H1 (cell line): ENCODE measurements around the gene CMIP. TPM values are rescaled to one million over a fixed set of nuclear protein-coding genes. Genes with fewer than 3 reads are reported as not detected.
A peak's percentile ranks its signal among the peaks of the same experiment; 100 is the strongest.

ENCODE experiments used
- CTCF ChIA-PET: fragments of 300-600 bp; sonication (Branson Sonifier 250); formaldehyde crosslinking; loops from one replicate; lab custom pipeline; 2021; ENCODE audit not compliant: partially characterized antibody; lab: Charles Lee
- POLR2A ChIA-PET: fragments of 300-600 bp; sonication (Branson Sonifier 250); formaldehyde crosslinking; loops from one replicate; lab custom pipeline; 2021; ENCODE audit warnings: inconsistent platforms; ENCODE audit not compliant: partially characterized antibody; lab: Charles Lee
- DNase-seq, 2 experiments: peaks; one replicate each; pipeline versions ENCODE4 v3.0.0 to v3.0.0-alpha.2; 2010 to 2022; ENCODE audit warnings: low spot score in 2 of 2, low read depth in 1 of 2, mixed read lengths in 1 of 2
- FAIRE-seq: peaks from 2 replicates; lab custom pipeline; 2011; peaks lifted over from hg19 to GRCh38; lab: Jason Lieb, UNC
- H2AFZ ChIP-seq: 2 replicates; pipeline ENCODE4 v1.8.1; 2012; ENCODE audit warnings: low read length, inconsistent platforms
- H2AK5ac ChIP-seq: 2 replicates; pipeline ENCODE4 v1.6.1; 2013; ENCODE audit warnings: low read depth, low read length
- H2BK120ac ChIP-seq: replicated peaks from 2 replicates; pipeline ENCODE3; 2013; ENCODE audit warnings: low read depth, low read length, inconsistent platforms
- H2BK12ac ChIP-seq: 2 replicates; pipeline ENCODE4 v1.6.1; 2013; ENCODE audit warnings: low read depth, low read length
- H2BK15ac ChIP-seq: 2 replicates; pipeline ENCODE4 v1.6.1; 2013; ENCODE audit warnings: low read length
- H2BK20ac ChIP-seq: 2 replicates; pipeline ENCODE4 v1.6.1; 2013; ENCODE audit warnings: low read length
- H2BK5ac ChIP-seq: 2 replicates; pipeline ENCODE4 v1.6.1; 2013; ENCODE audit warnings: low read depth, low read length
- H3K14ac ChIP-seq: 2 replicates; pipeline ENCODE4 v1.6.1; 2013; ENCODE audit warnings: inconsistent platforms; ENCODE audit not compliant: insufficient read length
- H3K18ac ChIP-seq: 2 replicates; pipeline ENCODE4 v1.6.1; 2013; ENCODE audit warnings: low read length; ENCODE audit errors: extremely low read depth
- H3K23ac ChIP-seq: 2 replicates; pipeline ENCODE4 v1.6.1; 2013; ENCODE audit warnings: inconsistent platforms; ENCODE audit not compliant: insufficient read length
- H3K23me2 ChIP-seq: 2 replicates; pipeline ENCODE4 v1.6.1; 2013; ENCODE audit warnings: low read depth, low read length
- H3K27ac ChIP-seq: 2 replicates; pipeline ENCODE4 v1.6.1; 2011; ENCODE audit warnings: low read depth, low read length, inconsistent platforms
- H3K27me3 ChIP-seq, 4 experiments: replicated peaks in 1 of 4; 1 replicate in 1 of 4; 2 replicates in 3 of 4; pipeline versions ENCODE4 v1.6.1 to v1.8.1; 2011 to 2013; ENCODE audit warnings: low read length in 3 of 4, mild to moderate bottlenecking in 3 of 4, inconsistent platforms in 2 of 4, mixed read lengths in 2 of 4, moderate library complexity in 1 of 4; ENCODE audit not compliant: control insufficient read depth in 3 of 4, insufficient read depth in 3 of 4; ENCODE audit errors: extremely low read depth in 1 of 4
- H3K36me3 ChIP-seq, 4 experiments: 2 replicates each; pipeline versions ENCODE4 v1.6.1 to v1.8.1; 2011 to 2013; ENCODE audit warnings: mild to moderate bottlenecking in 4 of 4, low read length in 3 of 4, moderate library complexity in 2 of 4, control low read depth in 1 of 4, inconsistent platforms in 1 of 4; ENCODE audit not compliant: insufficient read depth in 4 of 4, control insufficient read depth in 2 of 4
- H3K4ac ChIP-seq: replicated peaks from 2 replicates; pipeline ENCODE3; 2013; ENCODE audit warnings: low read length, low read depth, mixed read lengths, inconsistent platforms; ENCODE audit not compliant: insufficient read length
- H3K4me1 ChIP-seq, 4 experiments: replicated peaks in 1 of 4; 1 replicate in 1 of 4; 2 replicates in 3 of 4; pipeline versions ENCODE4 v1.6.1 to v1.8.1; 2011 to 2013; ENCODE audit warnings: low read length in 3 of 4, inconsistent platforms in 2 of 4, mixed read lengths in 1 of 4; ENCODE audit not compliant: insufficient read depth in 4 of 4, control insufficient read depth in 3 of 4
- H3K4me2 ChIP-seq, 2 experiments: 2 replicates each; pipeline versions ENCODE4 v1.6.1 to v1.8.1; 2011 to 2013; ENCODE audit warnings: low read depth in 2 of 2, low read length in 2 of 2, control low read depth in 1 of 2, inconsistent platforms in 1 of 2, mild to moderate bottlenecking in 1 of 2; ENCODE audit not compliant: insufficient read depth in 1 of 2
- H3K4me3 ChIP-seq, 4 experiments: fragments of 200-600, 300-600 bp in 1 of 4; sonication (generic), shearing (Covaris generic), sonication (Bioruptor Twin) in 1 of 4; 2 replicates each; pipeline versions ENCODE4 v1.5.1 to v1.8.1; 2011 to 2016; ENCODE audit warnings: low read length in 4 of 4, low read depth in 3 of 4, control low read depth in 2 of 4, inconsistent platforms in 2 of 4, mild to moderate bottlenecking in 2 of 4, mixed read lengths in 1 of 4, moderate library complexity in 1 of 4; ENCODE audit not compliant: insufficient read depth in 2 of 4; ENCODE audit errors: extremely low read depth in 1 of 4
- H3K56ac ChIP-seq: replicated peaks from 2 replicates; pipeline ENCODE3; 2013; ENCODE audit warnings: low read depth, mild to moderate bottlenecking, mixed read lengths, low read length, inconsistent platforms; ENCODE audit not compliant: insufficient read length
- H3K79me1 ChIP-seq: 2 replicates; pipeline ENCODE4 v1.6.1; 2013; ENCODE audit warnings: low read depth, low read length, control low read depth
- H3K79me2 ChIP-seq, 2 experiments: 2 replicates each; pipeline versions ENCODE4 v1.6.1 to v1.8.1; 2012 to 2013; ENCODE audit warnings: low read length in 2 of 2, mild to moderate bottlenecking in 2 of 2, inconsistent platforms in 1 of 2; ENCODE audit not compliant: insufficient read depth in 2 of 2, control insufficient read depth in 1 of 2
- H3K9ac ChIP-seq, 4 experiments: replicated peaks in 1 of 4; 1 replicate in 1 of 4; 2 replicates in 3 of 4; pipeline versions ENCODE4 v1.6.1 to v1.8.1; 2011 to 2013; ENCODE audit warnings: low read depth in 3 of 4, low read length in 3 of 4, control low read depth in 2 of 4, mild to moderate bottlenecking in 2 of 4, moderate library complexity in 2 of 4, inconsistent platforms in 1 of 4; ENCODE audit errors: extremely low read depth in 1 of 4
- H3K9me3 ChIP-seq, 2 experiments: 2 replicates each; pipeline versions ENCODE4 v1.6.1 to v1.8.1; 2012 to 2013; ENCODE audit warnings: mild to moderate bottlenecking in 2 of 2, moderate library complexity in 2 of 2, control low read depth in 1 of 2, inconsistent platforms in 1 of 2, low read depth in 1 of 2, low read length in 1 of 2, mixed read lengths in 1 of 2; ENCODE audit not compliant: insufficient read depth in 2 of 2
- H4K20me1 ChIP-seq, 2 experiments: replicated peaks in 1 of 2; 2 replicates each; pipeline versions ENCODE3 to v1.8.1; 2011 to 2013; ENCODE audit warnings: inconsistent platforms in 2 of 2, low read length in 2 of 2, mild to moderate bottlenecking in 1 of 2; ENCODE audit not compliant: insufficient read depth in 2 of 2, control insufficient read depth in 1 of 2
- H4K5ac ChIP-seq: 2 replicates; pipeline ENCODE4 v1.6.1; 2013; ENCODE audit warnings: low read length, low read depth, mixed read lengths, inconsistent platforms; ENCODE audit not compliant: insufficient read length
- H4K8ac ChIP-seq: 2 replicates; pipeline ENCODE4 v1.8.0; 2013; ENCODE audit warnings: mild to moderate bottlenecking, moderate library complexity, low read length, inconsistent platforms; ENCODE audit not compliant: insufficient read depth; ENCODE audit errors: extremely low read depth
- H4K91ac ChIP-seq: replicated peaks from 2 replicates; pipeline ENCODE3; 2013; ENCODE audit warnings: low read length, mixed read lengths, inconsistent platforms; ENCODE audit not compliant: insufficient read length
- CTBP2 ChIP-seq: IDR thresholded peaks from 2 replicates; pipeline ENCODE4 v1.7.0; 2011; ENCODE audit warnings: borderline replicate concordance, mild to moderate bottlenecking, moderate library complexity, mixed read lengths, low read length; ENCODE audit not compliant: insufficient read depth, insufficient read length
- GTF2F1 ChIP-seq: IDR thresholded peaks from 2 replicates; pipeline ENCODE4 v1.6.1; 2012; ENCODE audit warnings: low read depth, low read length, improper control_type of control experiment, borderline replicate concordance
- HDAC2 ChIP-seq, 2 experiments: fragments of 300-600 bp in 1 of 2; sonication (generic) in 1 of 2; IDR thresholded peaks; 2 replicates each; pipeline ENCODE4 v1.6.1; 2011 to 2012; ENCODE audit warnings: low read depth in 2 of 2, low read length in 2 of 2, mild to moderate bottlenecking in 2 of 2, moderate library complexity in 2 of 2, borderline replicate concordance in 1 of 2, inconsistent platforms in 1 of 2
- HDAC6 ChIP-seq: IDR thresholded peaks from one replicate; pipeline ENCODE4 v1.7.1; 2012; ENCODE audit warnings: low read depth, mild to moderate bottlenecking, inconsistent platforms, low read length, moderate library complexity
- SIX5 ChIP-seq: IDR thresholded peaks from 2 replicates; pipeline ENCODE4 v1.6.1; 2011; ENCODE audit warnings: mild to moderate bottlenecking, low read depth, low read length
- WGBS, 2 experiments: shearing (Covaris generic) in 1 of 2; methylation state at CpG; one replicate each; pipeline versions ENCODE4 v1.1.6 to v1.1.7; 2013 to 2015; ENCODE audit warnings: low lambda C conversion rate in 2 of 2, mixed read lengths in 2 of 2, inconsistent platforms in 1 of 2, low coverage in 1 of 2, missing lambda C conversion rate in 1 of 2; ENCODE audit not compliant: insufficient replicate concordance in 2 of 2, insufficient coverage in 1 of 2, insufficient read length in 1 of 2; ENCODE audit errors: extremely low coverage in 1 of 2, missing lambda C conversion rate in 1 of 2; 5-methylcytosine and 5-hydroxymethylcytosine counted together
- polyA plus RNA-seq, 7 experiments: library from polyadenylated mRNA; depleted of rRNA in 3 of 7; stranded (reverse) in 5 of 7; unstranded in 2 of 7; fragments of >200 nt in 5 of 7; fragments of 200-250 nt in 2 of 7; gene quantifications; 1 replicate in 5 of 7; 2 replicates in 1 of 7; 4 replicates in 1 of 7; pipeline versions ENCODE4 v1.2.1 to v1.2.3, GENCODE V29; 2011 to 2013; ENCODE audit warnings: missing spikeins in 2 of 7, mixed read lengths in 2 of 7
- total RNA-seq: library from RNA; stranded (reverse); fragmentation: NEBNext Ultra II Directional; extraction: Animal tissue kit (Norgen Biotek cat#: 25700); gene quantifications from 2 replicates; pipeline ENCODE4 v1.2.1, GENCODE V29; 2021
- TF ChIP-seq, protein P1 (sequence below), 3 experiments: IDR thresholded peaks; 1 replicate in 2 of 3; 2 replicates in 1 of 3; pipeline versions ENCODE4 v1.5.1 to v1.6.1; 2011; ENCODE audit warnings: low read length in 3 of 3, mild to moderate bottlenecking in 3 of 3, inconsistent platforms in 2 of 3, low read depth in 1 of 3, moderate library complexity in 1 of 3; ENCODE audit not compliant: insufficient read depth in 1 of 3; ENCODE audit errors: control extremely low read depth in 1 of 3

Gene CMIP
- total and polyA plus RNA-seq, 2 of the 8 experiments (the other 6 are each of a cell fraction or from before 2014, with no cell fraction given): 7.9 to 53.2 TPM

DNA sequence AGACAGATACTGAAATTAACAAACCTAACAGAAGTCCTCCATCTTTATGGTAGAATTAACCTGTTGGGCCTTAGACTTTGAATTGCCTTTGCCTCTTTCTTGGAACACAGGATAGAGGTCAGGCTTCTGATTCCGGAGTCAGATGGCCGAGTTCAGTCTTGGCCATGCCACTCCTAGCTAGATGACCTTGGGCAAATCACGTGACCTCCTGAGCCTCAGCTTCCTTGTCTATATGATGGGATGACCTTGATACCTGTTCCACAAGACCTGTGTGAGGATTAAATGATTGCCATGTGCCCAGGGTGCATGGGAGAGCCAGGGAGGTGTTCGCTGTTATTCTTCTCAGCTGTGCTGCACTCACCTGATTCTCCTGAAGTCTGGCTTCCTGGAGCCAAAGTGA, 161.4 kb downstream of the CMIP start:
- FAIRE-seq (no peak), DNase-seq (no peak)
- ChIA-PET CTCF (interaction anchor here (0.8 to 1.1 kb wide), 3 partner anchors 18 to 155 kb away, joined by 3 read pairs; no protein-coding TSS in a partner anchor), POLR2A (interaction anchor here (0.9 kb wide), 1 partner anchor 13 kb away, joined by 3 read pairs; no protein-coding TSS in a partner anchor)
- no peaks in the 10 kb centered on the region for H3K23me2 ChIP-seq
- 0 out of 2 replicates have a peak overlapping the region, but pooled peaks have one; percentile 35 for H3K27ac ChIP-seq
- no peaks in the 10 kb centered on the region for H3K9me3 ChIP-seq
- H3K4me2 ChIP-seq: no peak overlapping the region
- H2BK15ac ChIP-seq: no peak overlapping the region
- H3K56ac ChIP-seq: no peak overlapping the region
- peaks cover 11% of the 10 kb centered on the region; the same call in 1 of the 2 replicates for H3K79me1 ChIP-seq
- no peak overlapping the region for H3K14ac ChIP-seq
- H3K18ac ChIP-seq: no peak overlapping the region
- H2AFZ ChIP-seq: no peak overlapping the region
- H4K8ac ChIP-seq: no peak overlapping the region
- no peak overlapping the region for H2AK5ac ChIP-seq
- H3K79me2 ChIP-seq: peaks cover 0 to 19% of the 10 kb centered on the region in 2 experiments; a peak in 1 of 4 replicates
- no peak overlapping the region; the same call in 1 of the 2 replicates for H2BK5ac ChIP-seq
- no peak overlapping the region for H4K5ac ChIP-seq
- no peak overlapping the region for H3K4ac ChIP-seq
- H3K36me3 ChIP-seq: peaks cover 0 to 7% (median 3%) of the 10 kb centered on the region in 4 experiments; a peak in 2 of 8 replicates
- H4K20me1 ChIP-seq: peaks cover 5 to 6% of the 10 kb centered on the region in 2 experiments
- no peaks in the 10 kb centered on the region for H3K27me3 ChIP-seq
- H2BK12ac ChIP-seq: no peak overlapping the region
- no peak for TF ChIP-seq SIX5
- TF ChIP-seq HDAC6: no peak
- no peak for TF ChIP-seq GTF2F1
- no peak for TF ChIP-seq HDAC2 (IDR thresholded peaks at IDR 0.05; ENCODE audit: borderline replicate concordance in 1 of 2, low read depth in 2 of 2, low read length in 2 of 2)
- TF ChIP-seq CTBP2: no peak
- TF ChIP-seq, protein P1, sequence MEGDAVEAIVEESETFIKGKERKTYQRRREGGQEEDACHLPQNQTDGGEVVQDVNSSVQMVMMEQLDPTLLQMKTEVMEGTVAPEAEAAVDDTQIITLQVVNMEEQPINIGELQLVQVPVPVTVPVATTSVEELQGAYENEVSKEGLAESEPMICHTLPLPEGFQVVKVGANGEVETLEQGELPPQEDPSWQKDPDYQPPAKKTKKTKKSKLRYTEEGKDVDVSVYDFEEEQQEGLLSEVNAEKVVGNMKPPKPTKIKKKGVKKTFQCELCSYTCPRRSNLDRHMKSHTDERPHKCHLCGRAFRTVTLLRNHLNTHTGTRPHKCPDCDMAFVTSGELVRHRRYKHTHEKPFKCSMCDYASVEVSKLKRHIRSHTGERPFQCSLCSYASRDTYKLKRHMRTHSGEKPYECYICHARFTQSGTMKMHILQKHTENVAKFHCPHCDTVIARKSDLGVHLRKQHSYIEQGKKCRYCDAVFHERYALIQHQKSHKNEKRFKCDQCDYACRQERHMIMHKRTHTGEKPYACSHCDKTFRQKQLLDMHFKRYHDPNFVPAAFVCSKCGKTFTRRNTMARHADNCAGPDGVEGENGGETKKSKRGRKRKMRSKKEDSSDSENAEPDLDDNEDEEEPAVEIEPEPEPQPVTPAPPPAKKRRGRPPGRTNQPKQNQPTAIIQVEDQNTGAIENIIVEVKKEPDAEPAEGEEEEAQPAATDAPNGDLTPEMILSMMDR (IDR thresholded peaks at IDR 0.05; ENCODE audit: control extremely low read depth in 1 of 3, insufficient read depth in 1 of 3, low read depth in 1 of 3, low read length in 3 of 3): no peak
- no peak overlapping the region for H3K4me3 ChIP-seq
- no peak overlapping the region for H4K91ac ChIP-seq
- 93% methylated on average over 4 of the region's 4 CpGs; no CpG with 5 or more reads in 1 of the 2 experiments for WGBS, 2 experiments
- no peak overlapping the region for H2BK20ac ChIP-seq
- no peak overlapping the region for H2BK120ac ChIP-seq
- no peak overlapping the region for H3K23ac ChIP-seq
- no peak overlapping the region for H3K9ac ChIP-seq
- H3K4me1 ChIP-seq: no peaks in the 10 kb centered on the region; a peak in 1 of 7 replicates
